Memory B cell (primary cell): ENCODE data around the gene GBP2.
A peak's percentile ranks its signal among the peaks of the same experiment; 100 is the strongest.

ENCODE experiments used
- ATAC-seq: fragments of 150-1000 bp; cut with Tn5 transposase; 2 replicates; pipeline ENCODE4 v1.10.0; 2021; ENCODE audit warnings: low read depth, mild to moderate bottlenecking, moderate library complexity
- DNase-seq, 2 donors: peaks; one replicate each; pipeline ENCODE4 v3.0.0; 2022; ENCODE audit warnings: low spot score in 2 of 2
- H3K27ac Mint-ChIP-seq: one replicate; pipeline ENCODE4 v1.8.0; 2022; ENCODE audit warnings: mild to moderate bottlenecking, moderate library complexity, mixed read lengths
- H3K27me3 Mint-ChIP-seq: one replicate; pipeline ENCODE4 v1.8.0; 2022; ENCODE audit warnings: mixed read lengths
- H3K36me3 Mint-ChIP-seq: one replicate; pipeline ENCODE4 v1.8.0; 2022; ENCODE audit warnings: mild to moderate bottlenecking, mixed read lengths
- H3K4me1 Mint-ChIP-seq: one replicate; pipeline ENCODE4 v1.8.0; 2022; ENCODE audit warnings: mixed read lengths
- H3K4me3 Mint-ChIP-seq: one replicate; pipeline ENCODE4 v1.8.0; 2022; ENCODE audit warnings: mild to moderate bottlenecking, moderate library complexity, mixed read lengths
- H3K9me3 Mint-ChIP-seq: one replicate; pipeline ENCODE4 v1.8.0; 2022; ENCODE audit warnings: mixed read lengths

Gene GBP2

GRCh38 chr1:89064632-89065031, 61.3 kb downstream of the GBP2 start:
- peak overlapping the region; percentile 95 for H3K27ac Mint-ChIP-seq
- no peaks in the 10 kb centered on the region for H3K9me3 Mint-ChIP-seq
- H3K4me3 Mint-ChIP-seq: peak overlapping the region; percentile 95
- H3K27me3 Mint-ChIP-seq: no peaks in the 10 kb centered on the region
- peaks cover 23% of the 10 kb centered on the region for H3K4me1 Mint-ChIP-seq
- DNase-seq: no peak
- peaks cover 12% of the 10 kb centered on the region for H3K36me3 Mint-ChIP-seq
- peak; percentile 62 for ATAC-seq

- Mint-ChIP-seq H3K36me3 (peaks cover 20% of the 10 kb centered on the region), H3K9me3 (no peaks in the 10 kb centered on the region), H3K4me1 (peaks cover 23% of the 10 kb centered on the region), H3K27ac (no peak overlapping the region), H3K27me3 (no peaks in the 10 kb centered on the region), H3K4me3 (no peak overlapping the region)
- DNase-seq (no peak), ATAC-seq (no peak)
These were observed 62.8 kb downstream of the GBP2 start for GRCh38 chr1:89063094-89063493.

- ATAC-seq: no peak
- Mint-ChIP-seq H3K27me3 (no peaks in the 10 kb centered on the region), H3K9me3 (no peaks in the 10 kb centered on the region), H3K36me3 (peaks cover 32% of the 10 kb centered on the region), H3K27ac (no peak overlapping the region), H3K4me3 (no peak overlapping the region), H3K4me1 (peaks cover 23% of the 10 kb centered on the region)
- DNase-seq: no peak
These were observed 65.8 kb downstream of the GBP2 start for GRCh38 chr1:89060091-89060490.
